H9 (cell line): ENCODE data around the gene SLCO3A1. TPM values are rescaled to one million over a fixed set of nuclear protein-coding genes. Genes with fewer than 3 reads are reported as not detected.

ENCODE experiments used
- DNase-seq: peaks from one replicate; pipeline ENCODE4 v3.0.0-alpha.2; 2017
- H2AFZ ChIP-seq: one replicate; pipeline ENCODE4 v1.6.1; 2013; ENCODE audit warnings: mild to moderate bottlenecking, low read length, control low read depth, moderate library complexity
- H2AK5ac ChIP-seq: 2 replicates; pipeline ENCODE4 v1.6.1; 2013; ENCODE audit warnings: low read length, control low read depth, mixed read lengths; ENCODE audit not compliant: insufficient read length
- H2BK120ac ChIP-seq: one replicate; pipeline ENCODE4 v1.6.1; 2013; ENCODE audit warnings: low read depth, mild to moderate bottlenecking, low read length, control low read depth, inconsistent platforms; ENCODE audit not compliant: poor library complexity, severe bottlenecking
- H2BK12ac ChIP-seq: 2 replicates; pipeline ENCODE4 v1.6.1; 2013; ENCODE audit warnings: low read length, control low read depth, mixed read lengths, low read depth; ENCODE audit not compliant: insufficient read length
- H2BK15ac ChIP-seq: 2 replicates; pipeline ENCODE4 v1.6.1; 2013; ENCODE audit warnings: low read depth, low read length, control low read depth
- H2BK20ac ChIP-seq: one replicate; pipeline ENCODE4 v1.6.1; 2013; ENCODE audit warnings: low read depth, mild to moderate bottlenecking, low read length, control low read depth, inconsistent platforms; ENCODE audit not compliant: poor library complexity, severe bottlenecking
- H2BK5ac ChIP-seq: 2 replicates; pipeline ENCODE4 v1.6.1; 2013; ENCODE audit warnings: low read length, control low read depth, mixed read lengths; ENCODE audit not compliant: insufficient read length
- H3K14ac ChIP-seq: 2 replicates; pipeline ENCODE4 v1.6.1; 2013; ENCODE audit warnings: low read length, control low read depth; ENCODE audit not compliant: insufficient read depth
- H3K18ac ChIP-seq: 2 replicates; pipeline ENCODE4 v1.6.1; 2013; ENCODE audit warnings: low read depth, mild to moderate bottlenecking, mixed read lengths, low read length, control low read depth; ENCODE audit not compliant: insufficient read length
- H3K23ac ChIP-seq: 2 replicates; pipeline ENCODE4 v1.6.1; 2013; ENCODE audit warnings: low read length, control low read depth, mixed read lengths, low read depth; ENCODE audit not compliant: insufficient read length
- H3K23me2 ChIP-seq: 2 replicates; pipeline ENCODE4 v1.6.1; 2013; ENCODE audit warnings: low read depth, mild to moderate bottlenecking, mixed read lengths, low read length, control low read depth; ENCODE audit not compliant: insufficient read length, poor library complexity, severe bottlenecking
- H3K27ac ChIP-seq: 2 replicates; pipeline ENCODE4 v1.5.1; 2013; ENCODE audit warnings: low read length, control low read depth, mixed read lengths, low read depth; ENCODE audit not compliant: insufficient read length
- H3K27me3 ChIP-seq: 2 replicates; pipeline ENCODE4 v1.6.1; 2013; ENCODE audit warnings: low read length, control low read depth, inconsistent platforms; ENCODE audit not compliant: insufficient read depth
- H3K4ac ChIP-seq: 2 replicates; pipeline ENCODE4 v1.6.1; 2013; ENCODE audit warnings: low read depth, mild to moderate bottlenecking, control low read depth, inconsistent platforms, low read length, moderate library complexity
- H3K4me1 ChIP-seq: 2 replicates; pipeline ENCODE4 v1.6.1; 2013; ENCODE audit warnings: low read length, control low read depth, inconsistent platforms; ENCODE audit not compliant: insufficient read depth
- H3K4me2 ChIP-seq: 2 replicates; pipeline ENCODE4 v1.6.1; 2013; ENCODE audit warnings: low read length, control low read depth, mixed read lengths; ENCODE audit not compliant: insufficient read length, insufficient read depth
- H3K56ac ChIP-seq: 2 replicates; pipeline ENCODE4 v1.6.1; 2013; ENCODE audit warnings: low read depth, mild to moderate bottlenecking, mixed read lengths, low read length, control low read depth; ENCODE audit not compliant: insufficient read length
- H3K79me1 ChIP-seq: 2 replicates; pipeline ENCODE4 v1.6.1; 2013; ENCODE audit warnings: low read depth, mild to moderate bottlenecking, moderate library complexity, low read length, control low read depth, inconsistent platforms; ENCODE audit not compliant: insufficient read depth, poor library complexity, severe bottlenecking
- H3K79me2 ChIP-seq: 2 replicates; pipeline ENCODE4 v1.6.1; 2013; ENCODE audit warnings: low read length, control low read depth, inconsistent platforms; ENCODE audit not compliant: insufficient read depth
- H3K9ac ChIP-seq: 2 replicates; pipeline ENCODE4 v1.6.1; 2013; ENCODE audit warnings: low read length, control low read depth, mixed read lengths; ENCODE audit not compliant: insufficient read length; ENCODE audit errors: extremely low read depth
- H3K9me3 ChIP-seq: one replicate; pipeline ENCODE4 v1.6.1; 2013; ENCODE audit warnings: low read depth, low read length, inconsistent platforms; ENCODE audit not compliant: control insufficient read depth
- H3T11ph ChIP-seq: one replicate; pipeline ENCODE4 v1.6.1; 2013; ENCODE audit warnings: mild to moderate bottlenecking, low read length, control low read depth, inconsistent platforms
- H4K20me1 ChIP-seq: one replicate; pipeline ENCODE4 v1.6.1; 2013; ENCODE audit not compliant: control insufficient read depth, insufficient read length, insufficient read depth
- H4K5ac ChIP-seq: 2 replicates; pipeline ENCODE4 v1.6.1; 2013; ENCODE audit warnings: low read depth, mild to moderate bottlenecking, mixed read lengths, low read length, control low read depth; ENCODE audit not compliant: insufficient read length
- H4K8ac ChIP-seq: replicated peaks from 2 replicates; pipeline ENCODE4 v1.6.1; 2013; ENCODE audit warnings: low read length, control low read depth, mixed read lengths, low read depth; ENCODE audit not compliant: insufficient read length
- H4K91ac ChIP-seq: 2 replicates; pipeline ENCODE4 v1.6.1; 2013; ENCODE audit warnings: low read depth, mild to moderate bottlenecking, moderate library complexity, mixed read lengths, low read length, control low read depth; ENCODE audit not compliant: insufficient read length
- H3K27ac Mint-ChIP-seq, 3 experiments: 2 replicates in 2 of 3; 3 replicates in 1 of 3; pipeline ENCODE4 v1.8.0; 2020 to 2021; ENCODE audit warnings: mixed read lengths in 3 of 3, mild to moderate bottlenecking in 1 of 3, moderate library complexity in 1 of 3
- H3K27me3 Mint-ChIP-seq: 2 replicates; pipeline ENCODE4 v1.8.0; 2021; ENCODE audit warnings: low read depth, mild to moderate bottlenecking, moderate library complexity, mixed read lengths
- H3K36me3 Mint-ChIP-seq, 3 experiments: 2 replicates in 2 of 3; 3 replicates in 1 of 3; pipeline ENCODE4 v1.8.0; 2020 to 2021; ENCODE audit warnings: low read depth in 3 of 3, mixed read lengths in 3 of 3; ENCODE audit not compliant: insufficient read depth in 1 of 3
- H3K4me1 Mint-ChIP-seq, 2 experiments: 2 replicates each; pipeline ENCODE4 v1.8.0; 2020; ENCODE audit warnings: mixed read lengths in 2 of 2
- H3K4me3 Mint-ChIP-seq, 2 experiments: 2 replicates in 1 of 2; 3 replicates in 1 of 2; pipeline ENCODE4 v1.8.0; 2020 to 2021; ENCODE audit warnings: mild to moderate bottlenecking in 2 of 2, mixed read lengths in 2 of 2, moderate library complexity in 1 of 2
- H3K9me3 Mint-ChIP-seq, 2 experiments: 2 replicates in 1 of 2; 3 replicates in 1 of 2; pipeline ENCODE4 v1.8.0; 2020; ENCODE audit warnings: mild to moderate bottlenecking in 2 of 2, mixed read lengths in 2 of 2, moderate library complexity in 1 of 2
- CTCF ChIP-seq: fragments of 200-600 bp; sonication (generic); conservative IDR thresholded peaks from 3 replicates; pipeline ENCODE4 v1.8.0; 2021; ENCODE audit warnings: antibody characterized with exemption, mild to moderate bottlenecking
- WGBS: extraction: QIAGEN DNeasy Blood & Tissue Kit; methylation state at CpG from one replicate; pipeline ENCODE4 v1.1.7; 2013; ENCODE audit warnings: missing lambda C conversion rate, low lambda C conversion rate, mixed read lengths; ENCODE audit not compliant: insufficient read length; ENCODE audit errors: extremely low coverage; 5-methylcytosine and 5-hydroxymethylcytosine counted together
- total RNA-seq: library from RNA; stranded (reverse); gene quantifications from 2 replicates; pipeline ENCODE4 v1.2.1, GENCODE V29; 2021

SLCO3A1 gene
- total RNA-seq, 1 experiment from 2014 or later, result 9.4 TPM

- H3K27me3 ChIP-seq, result no peaks in the 10 kb centered on the region
- no peak for TF ChIP-seq CTCF
- H3K14ac ChIP-seq, result no peak overlapping the region
- no peak overlapping the region for H3K23ac ChIP-seq
- H3K9me3 ChIP-seq, result no peaks in the 10 kb centered on the region
- Mint-ChIP-seq H3K4me3 (no peak overlapping the region), H3K4me1 (peaks cover 17 to 29% of the 10 kb centered on the region in 2 experiments), H3K36me3 (peaks cover 0 to 5% (median 5%) of the 10 kb centered on the region in 3 experiments; a peak in 2 of 7 replicates), H3K27me3 (no peaks in the 10 kb centered on the region; the same call in 1 of the 2 replicates), H3K27ac (peak overlapping the region in 1 of 3 experiments; percentile 0; a peak in 1 of 7 replicates), H3K9me3 (no peaks in the 10 kb centered on the region; a peak in 1 of 5 replicates)
- H2AFZ ChIP-seq, result no peak overlapping the region
- no peak overlapping the region for H3T11ph ChIP-seq
- H3K27ac ChIP-seq, result no peak overlapping the region
- H4K20me1 ChIP-seq, result no peaks in the 10 kb centered on the region
- H3K79me2 ChIP-seq, result no peaks in the 10 kb centered on the region
- no peak overlapping the region for H2BK5ac ChIP-seq
- no peak overlapping the region for H4K5ac ChIP-seq
- no peak for DNase-seq
- H3K4ac ChIP-seq, result no peak overlapping the region
- H3K4me2 ChIP-seq, result no peak overlapping the region
- H3K18ac ChIP-seq, result no peak overlapping the region
- no peak overlapping the region for H2BK15ac ChIP-seq
- peaks cover 7% of the 10 kb centered on the region for H3K4me1 ChIP-seq
- H2AK5ac ChIP-seq, result no peak overlapping the region
- no peak overlapping the region for H3K9ac ChIP-seq
- H3K79me1 ChIP-seq, result no peaks in the 10 kb centered on the region
- H2BK20ac ChIP-seq, result no peak overlapping the region
- H4K8ac ChIP-seq, result no peak overlapping the region
- H3K56ac ChIP-seq, result no peak overlapping the region
- H2BK120ac ChIP-seq, result no peak overlapping the region
- no peaks in the 10 kb centered on the region for H3K23me2 ChIP-seq
- WGBS, result no CpG with 5 or more reads among the region's 3 CpGs
- no peak overlapping the region for H2BK12ac ChIP-seq
- H4K91ac ChIP-seq, result peak overlapping the region; percentile 55
Measured at GRCh38 chr15:92153620-92154019, 300.1 kb downstream of the SLCO3A1 start.
